GM12874 (cell line): ENCODE results near the gene NCAM2.

Source experiments
- CTCF ChIP-seq: IDR thresholded peaks from 2 replicates; pipeline ENCODE4 v1.5.1; 2011; ENCODE audit warnings: low read depth, mild to moderate bottlenecking, control low read depth, low read length, moderate library complexity; ENCODE audit not compliant: insufficient read depth

Gene NCAM2

GRCh38 chr21:21187579-21187978, 189.4 kb downstream of the NCAM2 start:
- no peak for TF ChIP-seq CTCF

GRCh38 chr21:21188513-21189195, 190.4 kb downstream of the NCAM2 start:
- TF ChIP-seq CTCF = no peak

GRCh38 chr21:21195417-21195943, 197.3 kb downstream of the NCAM2 start:
- TF ChIP-seq CTCF = no peak

GRCh38 chr21:21196087-21196486, 197.9 kb downstream of the NCAM2 start:
- no peak for TF ChIP-seq CTCF

- TF ChIP-seq CTCF = no peak
Observed at GRCh38 chr21:21196848-21197247, 198.6 kb downstream of the NCAM2 start.

- TF ChIP-seq CTCF = no peak
Observed at GRCh38 chr21:21199342-21200102, 201.3 kb downstream of the NCAM2 start.

GRCh38 chr21:21200103-21200938, 202.1 kb downstream of the NCAM2 start:
- TF ChIP-seq CTCF = no peak
